OCI-LY3 (cell line): ENCODE data around the gene GFI1B.

Experiments used
- H2AFZ ChIP-seq: fragments of 200-600, 300-600 bp; shearing (Covaris generic); 2 replicates; pipeline ENCODE4 v1.6.0; 2014; ENCODE audit warnings: antibody characterized with exemption, low read depth, low read length
- H3K27ac ChIP-seq: fragments of 200-600, 300-600 bp; sonication (generic); 2 replicates; pipeline ENCODE4 v1.5.1; 2014; ENCODE audit warnings: mild to moderate bottlenecking, low read length, moderate library complexity, mixed read lengths
- H3K27me3 ChIP-seq: fragments of 200-600, 300-600 bp; sonication (generic); 2 replicates; pipeline ENCODE4 v1.6.1; 2014; ENCODE audit warnings: low read depth, low read length, mixed read lengths
- H3K36me3 ChIP-seq: fragments of 200-600, 300-600 bp; sonication (generic); replicated peaks from 2 replicates; pipeline ENCODE3; 2014; ENCODE audit warnings: low read depth, low read length, mixed read lengths
- H3K4me1 ChIP-seq: fragments of 300-600, 200-600 bp; sonication (generic); 2 replicates; pipeline ENCODE4 v1.6.1; 2014; ENCODE audit warnings: low read length, mixed read lengths
- H3K4me2 ChIP-seq: fragments of 200-600, 300-600 bp; sonication (generic); 2 replicates; pipeline ENCODE4 v1.6.1; 2014; ENCODE audit warnings: low read length, mixed read lengths
- H3K4me3 ChIP-seq: fragments of 300-600, 200-600 bp; sonication (generic); 2 replicates; pipeline ENCODE4 v1.5.1; 2014; ENCODE audit warnings: antibody characterized with exemption, mild to moderate bottlenecking, low read length, moderate library complexity
- H3K79me2 ChIP-seq: fragments of 300-600, 200-600 bp; shearing (Covaris generic); 2 replicates; pipeline ENCODE4 v1.6.1; 2014; ENCODE audit warnings: mild to moderate bottlenecking, low read length, mixed read lengths
- H3K9ac ChIP-seq: fragments of 300-600, 200-600 bp; shearing (Covaris generic); 2 replicates; pipeline ENCODE4 v1.6.0; 2014; ENCODE audit warnings: mild to moderate bottlenecking, low read length, moderate library complexity
- H3K9me3 ChIP-seq: fragments of 200-600, 300-600 bp; shearing (Covaris generic); 2 replicates; pipeline ENCODE4 v1.6.1; 2014; ENCODE audit warnings: low read length, mixed read lengths; ENCODE audit not compliant: insufficient read depth
- H4K20me1 ChIP-seq: fragments of 200-600, 300-600 bp; sonication (generic); 2 replicates; pipeline ENCODE4 v1.6.1; 2016; ENCODE audit warnings: low read length, mixed read lengths; ENCODE audit not compliant: insufficient read depth
- EZH2phosphoT487 ChIP-seq: fragments of 200-600 bp; shearing (Covaris generic); IDR thresholded peaks from 2 replicates; pipeline ENCODE4 v1.6.1; 2018; ENCODE audit warnings: antibody characterized with exemption, mixed run types, low read depth
- TF ChIP-seq, protein P1 (sequence below): fragments of 200-600, 300-600 bp; sonication (generic); IDR thresholded peaks from 2 replicates; pipeline ENCODE4 v1.5.1; 2014; ENCODE audit warnings: antibody characterized with exemption, low read length, low read depth

Gene GFI1B

DNA sequence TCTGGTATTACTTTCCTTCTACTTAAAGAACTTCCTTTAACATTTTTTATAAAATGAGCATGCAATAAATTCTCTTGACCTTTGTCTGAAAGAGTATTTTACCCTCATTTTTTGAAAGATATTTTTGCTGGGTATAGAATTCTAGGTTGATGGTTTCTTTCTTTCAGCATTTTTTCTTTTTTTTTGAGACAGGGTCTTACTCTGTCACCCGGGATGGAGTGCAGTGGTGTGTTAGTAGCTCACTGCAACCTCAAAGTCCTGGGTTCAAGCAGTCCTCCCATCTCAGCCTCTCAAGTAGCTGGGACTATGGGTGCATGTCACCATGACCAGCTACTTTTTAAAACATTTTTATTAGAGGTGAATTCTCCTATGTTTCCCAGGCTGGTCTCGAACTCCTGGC lies 23.4 kb upstream of the GFI1B start:
- Histone ChIP-seq H3K36me3 (no peaks in the 10 kb centered on the region), H3K27me3 (no peaks in the 10 kb centered on the region)
- TF ChIP-seq, protein P1, sequence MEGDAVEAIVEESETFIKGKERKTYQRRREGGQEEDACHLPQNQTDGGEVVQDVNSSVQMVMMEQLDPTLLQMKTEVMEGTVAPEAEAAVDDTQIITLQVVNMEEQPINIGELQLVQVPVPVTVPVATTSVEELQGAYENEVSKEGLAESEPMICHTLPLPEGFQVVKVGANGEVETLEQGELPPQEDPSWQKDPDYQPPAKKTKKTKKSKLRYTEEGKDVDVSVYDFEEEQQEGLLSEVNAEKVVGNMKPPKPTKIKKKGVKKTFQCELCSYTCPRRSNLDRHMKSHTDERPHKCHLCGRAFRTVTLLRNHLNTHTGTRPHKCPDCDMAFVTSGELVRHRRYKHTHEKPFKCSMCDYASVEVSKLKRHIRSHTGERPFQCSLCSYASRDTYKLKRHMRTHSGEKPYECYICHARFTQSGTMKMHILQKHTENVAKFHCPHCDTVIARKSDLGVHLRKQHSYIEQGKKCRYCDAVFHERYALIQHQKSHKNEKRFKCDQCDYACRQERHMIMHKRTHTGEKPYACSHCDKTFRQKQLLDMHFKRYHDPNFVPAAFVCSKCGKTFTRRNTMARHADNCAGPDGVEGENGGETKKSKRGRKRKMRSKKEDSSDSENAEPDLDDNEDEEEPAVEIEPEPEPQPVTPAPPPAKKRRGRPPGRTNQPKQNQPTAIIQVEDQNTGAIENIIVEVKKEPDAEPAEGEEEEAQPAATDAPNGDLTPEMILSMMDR: no peak
- TF ChIP-seq EZH2phosphoT487: no peak

DNA sequence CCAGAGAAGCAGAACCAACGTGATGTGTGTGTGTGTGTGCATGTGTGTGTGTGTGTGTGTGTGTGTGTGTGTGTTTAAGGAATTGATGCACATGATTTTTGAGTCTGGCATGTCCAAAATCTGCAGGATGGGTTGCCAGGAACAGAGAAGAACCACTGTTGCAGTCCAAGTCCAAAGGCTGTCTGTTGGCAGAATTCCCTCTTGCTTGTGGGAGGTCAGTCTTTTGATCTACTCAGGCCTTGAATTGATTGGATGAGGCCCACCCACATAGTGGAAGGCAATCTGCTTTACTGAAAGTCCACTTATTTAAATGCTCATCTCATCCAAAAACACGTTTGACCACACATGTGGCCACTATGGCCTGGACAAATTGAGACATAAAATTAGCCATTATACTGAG lies 22.7 kb upstream of the GFI1B start:
- Histone ChIP-seq H3K4me1 (no peaks in the 10 kb centered on the region), H3K4me3 (no peak overlapping the region), H3K36me3 (no peaks in the 10 kb centered on the region), H3K27ac (no peak overlapping the region), H4K20me1 (no peaks in the 10 kb centered on the region), H3K4me2 (no peak overlapping the region), H3K9me3 (peaks cover 6% of the 10 kb centered on the region; the same call in 1 of the 2 replicates), H3K79me2 (no peaks in the 10 kb centered on the region), H3K9ac (no peak overlapping the region), H2AFZ (no peak overlapping the region), H3K27me3 (no peaks in the 10 kb centered on the region)
- TF ChIP-seq, protein P1: no peak

More for the DNA sequence above, 23.4 kb upstream of the GFI1B start:
- Histone ChIP-seq H3K4me3 (no peak overlapping the region), H3K79me2 (no peaks in the 10 kb centered on the region), H3K9me3 (peaks cover 6% of the 10 kb centered on the region; the same call in 1 of the 2 replicates), H3K4me1 (no peaks in the 10 kb centered on the region), H3K4me2 (no peak overlapping the region), H3K27ac (no peak overlapping the region), H3K9ac (no peak overlapping the region), H2AFZ (no peak overlapping the region), H4K20me1 (no peaks in the 10 kb centered on the region)

DNA sequence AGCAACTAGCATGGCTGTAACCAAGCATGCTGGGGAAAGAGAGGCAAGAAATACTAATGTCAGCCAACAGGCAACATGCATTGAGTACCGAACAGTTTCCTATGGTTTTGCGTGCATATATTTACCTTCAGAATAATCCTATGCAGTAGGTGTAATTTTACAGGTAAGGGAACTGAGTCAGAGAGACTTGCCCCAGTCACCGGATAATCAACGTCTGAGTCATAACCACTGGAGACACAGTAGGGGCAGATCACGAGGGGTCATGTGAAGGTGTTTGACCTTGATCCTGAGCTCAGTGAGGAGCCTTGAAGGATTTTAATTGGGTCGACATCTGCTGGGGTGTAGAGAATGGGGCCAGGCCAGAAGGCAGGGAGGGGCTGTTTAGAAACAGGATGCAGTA lies 20.7 kb upstream of the GFI1B start:
- Histone ChIP-seq H3K4me1 (no peaks in the 10 kb centered on the region), H3K4me2 (no peak overlapping the region), H3K4me3 (no peak overlapping the region), H3K36me3 (no peaks in the 10 kb centered on the region), H3K9me3 (peaks cover 6% of the 10 kb centered on the region; the same call in 1 of the 2 replicates), H3K27me3 (no peaks in the 10 kb centered on the region), H2AFZ (no peak overlapping the region), H3K27ac (no peak overlapping the region), H3K9ac (no peak overlapping the region), H4K20me1 (no peaks in the 10 kb centered on the region), H3K79me2 (no peaks in the 10 kb centered on the region)
- TF ChIP-seq, protein P1: no peak
- no peak for TF ChIP-seq EZH2phosphoT487

DNA sequence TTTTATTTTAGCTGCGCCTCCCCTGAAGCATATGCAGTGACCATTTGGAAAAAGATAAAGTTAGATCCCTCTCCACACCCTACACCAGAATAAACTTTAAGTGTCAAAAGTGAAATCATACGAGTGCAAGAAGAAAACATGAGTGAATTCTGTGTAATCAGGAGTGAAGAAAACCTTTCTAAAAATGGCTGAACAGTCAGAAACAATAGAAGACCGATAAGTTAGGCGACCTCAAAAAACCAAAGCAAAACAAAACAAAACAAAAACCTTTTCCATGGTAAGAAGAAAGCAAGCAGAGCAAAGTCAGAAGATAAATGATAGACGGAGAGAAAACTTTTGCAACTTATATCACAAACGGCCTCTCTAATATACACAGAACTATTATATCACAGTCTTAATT lies 17.5 kb upstream of the GFI1B start:
- no peaks in the 10 kb centered on the region for H3K79me2 ChIP-seq
- no peak overlapping the region for H3K4me2 ChIP-seq
- H2AFZ ChIP-seq: no peak overlapping the region

More for the DNA sequence above, 17.5 kb upstream of the GFI1B start:
- Histone ChIP-seq H3K4me1 (no peaks in the 10 kb centered on the region), H3K27ac (no peak overlapping the region), H3K4me3 (no peak overlapping the region), H4K20me1 (no peaks in the 10 kb centered on the region), H3K9me3 (0 out of 2 replicates have a peak, but pooled peaks cover 6% of the 10 kb centered on the region), H3K36me3 (no peaks in the 10 kb centered on the region), H3K27me3 (no peaks in the 10 kb centered on the region), H3K9ac (no peak overlapping the region)
- TF ChIP-seq EZH2phosphoT487: no peak
- TF ChIP-seq, protein P1: no peak
